ENCODE data around the gene OLR1.

DNA sequence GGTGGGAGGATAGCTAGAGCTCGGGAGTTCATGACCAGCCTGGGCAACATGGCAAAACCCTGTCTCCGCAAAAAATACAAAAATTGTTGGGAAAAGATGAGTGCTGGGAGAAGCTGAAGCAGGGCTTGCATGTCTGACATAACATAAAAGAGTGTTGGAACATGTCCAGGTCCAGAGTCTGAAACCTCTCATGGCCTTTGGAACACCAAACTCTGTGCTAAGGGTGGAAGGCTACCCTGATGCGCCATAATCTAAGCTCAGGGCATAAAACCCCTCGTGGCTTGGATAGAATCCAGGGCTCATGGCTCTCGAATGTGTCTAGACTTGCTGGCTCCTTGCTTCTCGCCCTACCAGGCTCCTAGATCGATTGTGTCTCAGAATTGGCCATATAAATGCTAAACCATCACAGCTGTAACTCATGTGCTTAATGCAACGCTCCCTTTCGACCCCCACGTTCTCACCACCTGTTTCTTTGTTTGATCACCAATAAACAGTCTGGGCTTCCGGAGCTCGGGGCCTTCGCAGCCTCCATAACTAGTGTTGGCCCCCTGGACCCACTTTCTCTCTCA lies 35.2 kb downstream of the OLR1 start:
- TF ChIP-seq EZH2 (IDR thresholded peaks at IDR 0.05) (no peak), POLR2AphosphoS5 (IDR thresholded peaks at IDR 0.05; ENCODE audit: borderline replicate concordance, low read depth, low read length) (no peak), FOXP2 (optimal IDR thresholded peaks at IDR 0.05; ENCODE audit: control extremely low read depth, extremely low read length, insufficient read depth) (no peak)
